Breast epithelium (tissue), 4 donors: ENCODE results near the gene ZNF423. TPM values are rescaled to one million over a fixed set of nuclear protein-coding genes. Genes with fewer than 3 reads are reported as not detected.

Source experiments
- DNase-seq, 2 donors: peaks; one replicate each; pipeline ENCODE4 v3.0.0-alpha.2; 2019; ENCODE audit warnings: low spot score in 2 of 2
- H3K27ac ChIP-seq, 2 donors: fragments of 200-600 bp; sonication (generic) in 1 of 2; one replicate each; pipeline ENCODE4 v1.5.1; 2016 to 2019; ENCODE audit warnings: mild to moderate bottlenecking in 1 of 2
- H3K27me3 ChIP-seq, 2 donors: fragments of 200-600 bp; sonication (generic) in 1 of 2; one replicate each; pipeline versions ENCODE4 v1.5.1 to v1.6.0; 2017 to 2019; ENCODE audit warnings: control low read depth in 1 of 2, mild to moderate bottlenecking in 1 of 2
- H3K36me3 ChIP-seq: fragments of 200-600 bp; one replicate; pipeline ENCODE4 v1.5.1; 2019
- H3K4me1 ChIP-seq, 2 donors: fragments of 200-600 bp; sonication (generic); one replicate each; pipeline ENCODE4 v1.5.1; 2016 to 2019; ENCODE audit warnings: control low read depth in 1 of 2
- H3K4me3 ChIP-seq, 3 donors: fragments of 200-600 bp; sonication (generic); 1 replicate in 2 of 3; 2 replicates in 1 of 3; pipeline ENCODE4 v1.5.1; 2016 to 2019; ENCODE audit warnings: mild to moderate bottlenecking in 3 of 3, moderate library complexity in 2 of 3
- H3K9me3 ChIP-seq, 2 donors: fragments of 200-600 bp; sonication (generic) in 1 of 2; one replicate each; pipeline ENCODE4 v1.5.1; 2016 to 2019; ENCODE audit warnings: control low read depth in 1 of 2
- CTCF ChIP-seq, 3 donors: fragments of 450-650 bp; IDR thresholded peaks; one replicate each; pipeline ENCODE4 v1.5.1; 2016 to 2017; ENCODE audit warnings: antibody characterized with exemption in 3 of 3, mild to moderate bottlenecking in 3 of 3, moderate library complexity in 3 of 3
- POLR2A ChIP-seq: fragments of 450-650 bp; IDR thresholded peaks from one replicate; pipeline ENCODE4 v1.6.1; 2016; ENCODE audit warnings: antibody characterized with exemption, mild to moderate bottlenecking, moderate library complexity
- POLR2AphosphoS5 ChIP-seq, 3 donors: sonication (generic); formaldehyde crosslinking; IDR thresholded peaks; one replicate each; pipeline ENCODE4 v1.6.1; 2017; ENCODE audit warnings: antibody characterized with exemption in 3 of 3
- intact Hi-C: fragments of 100-400 bp; cut with DNase I; formaldehyde crosslinking; loops from one replicate; pipeline ENCODE4 v1.15.1; 2023; ENCODE audit warnings: low total_unique reads
- total RNA-seq, 3 donors: library from RNA; depleted of rRNA; stranded (reverse); fragments of >200 nt; gene quantifications; one replicate each; pipeline ENCODE4 v1.1.0, GENCODE V29; 2016

The ZNF423 gene
- total RNA-seq, 3 donors from 2014 or later = 4.7 to 8.0 (median 5.9) TPM

DNA sequence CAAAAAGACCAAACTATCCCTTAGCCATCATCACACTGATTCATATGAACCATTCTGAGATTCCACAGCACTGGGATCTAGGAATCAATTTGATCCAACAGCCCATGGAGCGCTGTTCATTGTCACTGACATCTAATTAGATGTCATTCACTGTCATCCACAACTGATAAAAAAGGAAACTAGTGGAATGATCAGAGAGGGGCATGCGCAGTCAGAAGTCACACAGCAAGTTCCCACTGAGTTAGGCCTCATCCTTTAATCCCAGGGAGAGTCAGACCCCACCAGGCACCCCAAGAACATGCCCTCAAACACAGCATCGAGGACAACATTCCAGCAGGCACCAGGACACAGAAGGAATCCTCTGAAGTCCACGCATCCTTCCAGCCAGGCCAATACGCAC is 88.5 kb downstream of the ZNF423 start:
- intact Hi-C loops = no loop called here

GRCh38 chr16:49766225-49766624 is 89.7 kb downstream of the ZNF423 start:
- Histone ChIP-seq H3K27me3 (no peaks in the 10 kb centered on the region), H3K4me3 (no peak overlapping the region), H3K9me3 (no peaks in the 10 kb centered on the region), H3K36me3 (no peaks in the 10 kb centered on the region), H3K4me1 (no peaks in the 10 kb centered on the region), H3K27ac (no peak overlapping the region)
- TF ChIP-seq POLR2AphosphoS5 (IDR thresholded peaks at IDR 0.05) = no peak
- TF ChIP-seq CTCF (IDR thresholded peaks at IDR 0.05) = no peak
- no peak for TF ChIP-seq POLR2A
- no peak for DNase-seq
- intact Hi-C loops = no loop called here

More for the DNA sequence above, 88.5 kb downstream of the ZNF423 start:
- DNase-seq = no peak
- H3K27me3 ChIP-seq = no peaks in the 10 kb centered on the region
- H3K27ac ChIP-seq = no peak overlapping the region
- no peak for TF ChIP-seq POLR2AphosphoS5 (IDR thresholded peaks at IDR 0.05)
- TF ChIP-seq POLR2A = no peak
- no peak for TF ChIP-seq CTCF (IDR thresholded peaks at IDR 0.05)
- no peaks in the 10 kb centered on the region for H3K4me1 ChIP-seq
- no peaks in the 10 kb centered on the region for H3K9me3 ChIP-seq
- no peak overlapping the region for H3K4me3 ChIP-seq
- H3K36me3 ChIP-seq = no peaks in the 10 kb centered on the region

- H3K4me1 ChIP-seq = no peaks in the 10 kb centered on the region
- TF ChIP-seq POLR2AphosphoS5 (IDR thresholded peaks at IDR 0.05) (no peak), CTCF (IDR thresholded peaks at IDR 0.05) (no peak), POLR2A (no peak)
- intact Hi-C loops = no loop called here
- no peaks in the 10 kb centered on the region for H3K9me3 ChIP-seq
- no peak overlapping the region for H3K27ac ChIP-seq
- H3K36me3 ChIP-seq = no peaks in the 10 kb centered on the region
- H3K27me3 ChIP-seq = no peaks in the 10 kb centered on the region
- DNase-seq = no peak
- H3K4me3 ChIP-seq = no peak overlapping the region
Observed at GRCh38 chr16:49763826-49764225, 92.1 kb downstream of the ZNF423 start.

- Histone ChIP-seq H3K27me3 (no peaks in the 10 kb centered on the region), H3K27ac (no peak overlapping the region), H3K9me3 (no peaks in the 10 kb centered on the region), H3K4me1 (no peaks in the 10 kb centered on the region), H3K36me3 (no peaks in the 10 kb centered on the region), H3K4me3 (no peak overlapping the region)
- intact Hi-C loops = no loop called here
- no peak for DNase-seq
- TF ChIP-seq CTCF (IDR thresholded peaks at IDR 0.05) = no peak
- TF ChIP-seq POLR2A = no peak
- no peak for TF ChIP-seq POLR2AphosphoS5 (IDR thresholded peaks at IDR 0.05)
Observed at GRCh38 chr16:49760815-49761214, 95.1 kb downstream of the ZNF423 start.

- TF ChIP-seq POLR2A = no peak
- TF ChIP-seq POLR2AphosphoS5 (IDR thresholded peaks at IDR 0.05) = no peak
- no peak for TF ChIP-seq CTCF (IDR thresholded peaks at IDR 0.05)
- Histone ChIP-seq H3K27me3 (no peaks in the 10 kb centered on the region), H3K36me3 (no peaks in the 10 kb centered on the region), H3K4me1 (no peaks in the 10 kb centered on the region), H3K27ac (no peak overlapping the region), H3K9me3 (no peaks in the 10 kb centered on the region), H3K4me3 (no peak overlapping the region)
- intact Hi-C loops = no loop called here
- DNase-seq = no peak
Observed at GRCh38 chr16:49757559-49758069, 98.3 kb downstream of the ZNF423 start.
